GM12872 (cell line): Measurements from ENCODE around the gene ACTN3.

ENCODE experiments used
- TF ChIP-seq, protein P1 (sequence below): IDR thresholded peaks from 3 replicates; pipeline ENCODE4 v1.5.1; 2011; ENCODE audit warnings: low read depth, mild to moderate bottlenecking, low read length, moderate library complexity; ENCODE audit not compliant: insufficient read depth

The ACTN3 gene

DNA sequence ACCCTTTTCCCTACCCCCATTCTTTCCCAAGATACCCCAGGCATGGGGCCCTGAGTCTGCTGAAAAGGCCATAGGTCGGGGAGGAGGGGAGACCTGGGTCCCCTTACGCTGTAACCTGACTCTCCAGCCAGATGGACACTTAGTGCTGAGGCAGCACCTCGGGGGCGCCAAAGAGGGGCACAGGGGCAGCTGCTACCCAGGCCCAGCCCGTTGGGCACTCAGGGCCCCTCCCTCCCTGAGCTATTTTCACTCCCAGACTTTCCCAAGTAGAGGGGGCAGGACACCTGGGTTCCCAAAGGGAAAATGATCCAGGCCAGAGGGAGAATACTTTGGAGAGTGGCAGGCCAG lies 933 bp downstream of the ACTN3 start:
- TF ChIP-seq, protein P1, sequence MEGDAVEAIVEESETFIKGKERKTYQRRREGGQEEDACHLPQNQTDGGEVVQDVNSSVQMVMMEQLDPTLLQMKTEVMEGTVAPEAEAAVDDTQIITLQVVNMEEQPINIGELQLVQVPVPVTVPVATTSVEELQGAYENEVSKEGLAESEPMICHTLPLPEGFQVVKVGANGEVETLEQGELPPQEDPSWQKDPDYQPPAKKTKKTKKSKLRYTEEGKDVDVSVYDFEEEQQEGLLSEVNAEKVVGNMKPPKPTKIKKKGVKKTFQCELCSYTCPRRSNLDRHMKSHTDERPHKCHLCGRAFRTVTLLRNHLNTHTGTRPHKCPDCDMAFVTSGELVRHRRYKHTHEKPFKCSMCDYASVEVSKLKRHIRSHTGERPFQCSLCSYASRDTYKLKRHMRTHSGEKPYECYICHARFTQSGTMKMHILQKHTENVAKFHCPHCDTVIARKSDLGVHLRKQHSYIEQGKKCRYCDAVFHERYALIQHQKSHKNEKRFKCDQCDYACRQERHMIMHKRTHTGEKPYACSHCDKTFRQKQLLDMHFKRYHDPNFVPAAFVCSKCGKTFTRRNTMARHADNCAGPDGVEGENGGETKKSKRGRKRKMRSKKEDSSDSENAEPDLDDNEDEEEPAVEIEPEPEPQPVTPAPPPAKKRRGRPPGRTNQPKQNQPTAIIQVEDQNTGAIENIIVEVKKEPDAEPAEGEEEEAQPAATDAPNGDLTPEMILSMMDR: no peak

DNA sequence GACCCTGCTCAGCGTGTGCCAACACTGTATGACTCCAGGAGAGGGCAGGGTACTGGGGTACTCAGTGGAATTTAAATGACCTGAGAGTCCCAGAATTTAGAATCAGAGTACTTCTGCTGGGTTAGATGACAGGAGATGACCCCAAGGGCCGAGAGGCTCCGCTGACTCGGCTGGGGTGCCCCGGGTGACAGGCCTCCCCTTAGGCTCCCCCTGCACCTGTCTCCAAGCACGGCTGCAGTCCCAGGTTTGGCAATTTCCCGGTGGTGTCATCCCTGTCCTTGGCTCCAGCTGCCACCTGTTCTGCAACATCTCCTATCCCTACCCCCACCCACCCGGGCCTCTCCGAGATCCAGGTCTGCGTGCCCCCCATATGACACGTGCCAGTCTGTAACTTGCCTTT lies 1.3 kb downstream of the ACTN3 start:
- TF ChIP-seq, protein P1: no peak

DNA sequence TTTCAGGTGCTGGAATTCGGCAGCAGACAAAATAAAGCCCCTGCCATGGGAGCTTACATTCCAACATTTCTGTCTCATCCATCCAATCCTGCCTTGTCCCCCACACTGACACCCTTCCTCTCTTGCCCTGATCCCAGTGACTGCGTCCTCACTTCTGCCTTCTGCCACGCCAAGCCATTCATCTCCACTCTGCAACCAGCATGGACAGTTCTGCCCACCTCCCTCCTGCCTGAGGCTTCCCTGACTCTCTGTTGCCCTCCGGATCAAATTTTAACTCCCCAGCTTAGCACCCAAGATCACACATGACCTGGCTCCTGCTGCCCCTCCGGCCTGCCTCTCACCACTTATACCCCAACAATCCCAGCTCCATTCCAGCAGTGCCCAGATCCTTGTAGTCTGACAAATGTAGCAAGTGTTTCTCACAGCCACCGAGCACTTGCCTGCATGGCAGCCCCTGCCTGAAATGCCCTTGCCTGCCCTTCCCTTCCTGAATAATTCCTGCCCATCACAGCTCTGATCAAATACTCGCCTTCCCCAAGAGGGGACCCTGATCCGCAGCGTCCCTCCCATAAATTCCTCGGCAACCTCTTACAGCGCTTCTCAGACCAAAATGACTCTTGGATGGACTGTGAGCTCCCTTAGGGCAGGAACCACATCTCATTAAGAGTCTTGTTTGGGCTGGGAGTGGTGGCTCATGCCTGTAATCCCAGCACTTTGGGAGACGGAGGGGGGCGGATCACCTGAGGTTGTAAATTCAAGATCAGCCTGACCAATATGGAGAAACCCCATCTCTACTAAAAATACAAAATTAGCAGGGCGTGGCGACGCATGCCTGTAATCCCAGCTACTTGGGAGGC lies 2.3 kb downstream of the ACTN3 start:
- TF ChIP-seq, protein P1: no peak

DNA sequence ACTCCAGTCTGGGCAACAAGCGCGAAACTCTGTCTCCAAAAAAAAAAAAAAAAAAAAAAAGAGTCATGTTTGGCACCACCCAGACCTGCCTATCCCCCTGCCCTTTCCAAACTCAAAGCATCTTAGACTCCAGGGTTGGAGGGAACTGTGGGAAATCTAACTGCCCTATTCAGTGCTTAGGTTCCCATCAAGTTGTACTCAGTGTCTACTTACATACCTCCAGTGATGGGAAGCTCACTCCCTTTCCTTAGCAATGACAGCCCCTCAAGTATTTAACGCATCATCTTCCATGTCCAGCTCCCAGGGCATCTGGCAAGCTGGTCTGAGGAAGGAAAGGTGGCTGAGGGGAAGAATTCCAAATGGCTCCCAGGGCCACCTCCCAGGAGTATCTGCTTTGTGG lies 3.0 kb downstream of the ACTN3 start:
- TF ChIP-seq, protein P1: no peak

DNA sequence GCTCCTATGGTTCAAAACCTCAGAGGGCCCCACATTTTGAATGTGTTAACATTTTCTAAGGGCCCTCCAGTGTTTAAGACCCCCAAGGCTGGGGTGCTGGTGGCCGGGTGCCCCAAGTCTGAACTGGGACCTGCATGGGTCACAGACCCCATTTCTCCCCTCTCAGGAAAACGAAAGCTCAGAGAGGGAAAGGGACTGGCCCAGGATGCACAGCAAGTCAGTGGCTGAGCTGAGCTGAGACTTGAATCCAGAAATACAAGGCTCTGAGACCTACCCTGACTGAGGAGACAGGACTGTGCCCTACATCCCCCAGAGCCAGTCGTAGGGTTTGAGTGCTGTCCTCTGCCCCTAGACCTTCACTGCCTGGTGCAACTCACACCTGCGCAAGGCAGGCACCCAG lies 4.2 kb downstream of the ACTN3 start:
- TF ChIP-seq, protein P1: no peak

DNA sequence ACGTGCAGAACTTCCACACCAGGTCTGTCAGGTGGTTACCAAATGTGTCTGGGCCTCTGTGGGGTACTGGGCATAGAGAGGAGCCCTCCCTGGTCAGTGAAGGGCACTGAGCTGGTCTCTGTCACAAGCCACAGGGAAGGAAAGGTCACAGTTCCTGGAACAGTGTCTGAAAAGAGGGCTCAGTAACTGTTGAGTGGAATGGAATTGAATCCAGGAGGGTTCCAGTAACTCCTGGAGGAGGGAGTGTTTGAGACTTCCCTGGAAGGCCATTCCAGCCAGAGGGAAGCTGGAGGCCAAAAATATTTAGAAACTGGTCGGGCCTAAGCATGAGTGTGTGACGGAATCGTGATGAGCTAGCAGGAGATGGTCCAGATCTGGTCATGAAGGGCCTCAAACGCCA lies 7.9 kb downstream of the ACTN3 start:
- TF ChIP-seq, protein P1: no peak

DNA sequence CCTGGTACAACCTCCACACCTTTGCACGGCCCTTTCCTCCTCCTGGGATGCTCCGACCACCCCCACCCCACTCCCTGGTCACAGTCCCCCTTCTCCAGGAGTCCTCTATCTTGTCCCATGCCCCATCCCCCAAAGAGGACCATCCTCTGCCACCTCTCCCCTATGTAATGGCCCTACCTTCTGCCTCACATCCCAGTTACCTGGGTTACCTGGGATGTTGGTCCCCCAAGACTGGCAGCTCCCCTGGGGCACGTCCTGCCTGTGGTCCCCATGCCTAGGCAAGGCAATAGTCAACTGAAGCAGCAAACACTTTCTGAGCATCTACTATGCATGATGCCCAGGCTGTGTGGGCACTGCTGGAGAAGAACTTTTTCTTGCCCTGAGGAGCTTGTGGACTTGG lies 8.7 kb downstream of the ACTN3 start:
- TF ChIP-seq, protein P1: no peak
